Activated CD8-positive, alpha-beta T cell treated with anti-CD3 and anti-CD28 coated beads for 36 hours (primary cell): ENCODE data around the gene TIMP2. TPM values are rescaled to one million over a fixed set of nuclear protein-coding genes. Genes with fewer than 3 reads are reported as not detected.
A peak's percentile ranks its signal among the peaks of the same experiment; 100 is the strongest.

Experiments
- ATAC-seq: fragments of 200-7000 bp; cut with Tn5 transposase; one replicate; pipeline ENCODE4 v1.10.0; 2021; ENCODE audit warnings: mild to moderate bottlenecking, moderate library complexity
- CTCF ChIA-PET: fragments of 350-600 bp; sonication (Branson Sonifier 250); formaldehyde crosslinking; loops from one replicate; lab custom pipeline; 2021; ENCODE audit warnings: antibody characterized with exemption; lab: Charles Lee
- POLR2A ChIA-PET: fragments of 350-600 bp; sonication (Branson Sonifier 250); formaldehyde crosslinking; loops from one replicate; lab custom pipeline; 2021; ENCODE audit warnings: antibody characterized with exemption; lab: Charles Lee
- DNase-seq: peaks from one replicate; pipeline ENCODE4 v3.0.0-alpha.2; 2020
- H3K27ac Mint-ChIP-seq: one replicate; pipeline ENCODE4 v1.8.0; 2021; ENCODE audit warnings: mild to moderate bottlenecking, mixed read lengths
- H3K27me3 Mint-ChIP-seq: one replicate; pipeline ENCODE4 v1.8.0; 2021; ENCODE audit warnings: mixed read lengths
- H3K36me3 Mint-ChIP-seq: one replicate; pipeline ENCODE4 v1.8.0; 2021; ENCODE audit warnings: low read depth, mixed read lengths
- H3K4me1 Mint-ChIP-seq: one replicate; pipeline ENCODE4 v1.8.0; 2021; ENCODE audit warnings: low read depth, mixed read lengths
- H3K4me3 Mint-ChIP-seq: one replicate; pipeline ENCODE4 v1.8.0; 2021; ENCODE audit warnings: mild to moderate bottlenecking, moderate library complexity, mixed read lengths
- H3K9me3 Mint-ChIP-seq: one replicate; pipeline ENCODE4 v1.8.0; 2021; ENCODE audit warnings: mixed read lengths
- intact Hi-C: fragments of 100-400 bp; cut with micrococcal nuclease; formaldehyde crosslinking; loops from one replicate; pipeline ENCODE4 v1.10.0; 2022
- total RNA-seq, 2 experiments: library from RNA; stranded (reverse); gene quantifications; one replicate each; pipeline ENCODE4 v1.2.3, GENCODE V29; 2021
- TF ChIP-seq, protein P1 (sequence below): fragments of 200-600 bp; IDR thresholded peaks from one replicate; pipeline ENCODE4 v1.8.0; 2022; ENCODE audit warnings: antibody characterized with exemption, mild to moderate bottlenecking

The TIMP2 gene
- total RNA-seq, 2 experiments from 2014 or later: 2.4 to 2.5 TPM

DNA sequence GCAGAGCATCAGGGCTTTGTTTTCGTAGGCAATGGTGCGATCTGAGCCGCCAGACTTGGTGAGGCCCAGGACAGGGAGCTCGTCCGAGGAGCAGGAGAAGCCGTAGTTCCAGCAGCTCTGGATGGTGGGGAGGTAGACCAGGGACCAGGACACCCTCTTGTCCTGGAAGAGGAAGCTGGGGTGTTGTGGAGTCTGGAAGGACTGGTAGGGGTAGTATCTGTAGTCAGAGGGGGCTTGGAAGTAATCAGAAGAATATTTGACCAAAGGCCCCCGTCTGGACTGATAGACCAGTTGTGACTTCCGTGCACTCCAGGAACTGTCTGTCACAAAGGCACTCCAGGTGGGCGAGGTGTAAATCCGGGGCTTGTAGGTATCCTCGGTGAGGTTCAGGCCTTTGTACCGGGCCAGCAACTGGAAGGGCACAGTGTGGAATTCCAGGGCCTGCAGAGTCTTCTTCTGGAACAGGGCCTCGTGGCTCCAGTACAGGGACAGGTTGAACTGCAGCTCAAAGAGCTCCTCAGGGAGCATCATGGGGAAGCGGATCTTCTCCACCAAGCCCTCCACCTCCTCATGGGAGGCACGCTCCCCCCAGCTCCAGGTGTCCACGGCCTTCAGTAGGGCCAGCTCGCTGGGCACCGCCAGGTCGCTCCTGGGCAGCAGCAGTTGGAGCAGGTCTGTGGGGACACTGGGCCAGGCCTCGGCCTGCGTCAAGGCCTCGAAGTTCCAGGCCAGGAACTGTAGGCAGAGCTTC lies 46.7 kb upstream of the TIMP2 start:
- H3K36me3 Mint-ChIP-seq: peaks cover 3% of the 10 kb centered on the region
- no peak overlapping the region for H3K27ac Mint-ChIP-seq
- TF ChIP-seq, protein P1, sequence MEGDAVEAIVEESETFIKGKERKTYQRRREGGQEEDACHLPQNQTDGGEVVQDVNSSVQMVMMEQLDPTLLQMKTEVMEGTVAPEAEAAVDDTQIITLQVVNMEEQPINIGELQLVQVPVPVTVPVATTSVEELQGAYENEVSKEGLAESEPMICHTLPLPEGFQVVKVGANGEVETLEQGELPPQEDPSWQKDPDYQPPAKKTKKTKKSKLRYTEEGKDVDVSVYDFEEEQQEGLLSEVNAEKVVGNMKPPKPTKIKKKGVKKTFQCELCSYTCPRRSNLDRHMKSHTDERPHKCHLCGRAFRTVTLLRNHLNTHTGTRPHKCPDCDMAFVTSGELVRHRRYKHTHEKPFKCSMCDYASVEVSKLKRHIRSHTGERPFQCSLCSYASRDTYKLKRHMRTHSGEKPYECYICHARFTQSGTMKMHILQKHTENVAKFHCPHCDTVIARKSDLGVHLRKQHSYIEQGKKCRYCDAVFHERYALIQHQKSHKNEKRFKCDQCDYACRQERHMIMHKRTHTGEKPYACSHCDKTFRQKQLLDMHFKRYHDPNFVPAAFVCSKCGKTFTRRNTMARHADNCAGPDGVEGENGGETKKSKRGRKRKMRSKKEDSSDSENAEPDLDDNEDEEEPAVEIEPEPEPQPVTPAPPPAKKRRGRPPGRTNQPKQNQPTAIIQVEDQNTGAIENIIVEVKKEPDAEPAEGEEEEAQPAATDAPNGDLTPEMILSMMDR: no peak
- H3K4me3 Mint-ChIP-seq: no peak overlapping the region
- ChIA-PET CTCF (interaction anchor here (0.6 to 2.9 kb wide), 27 partner anchors 8 to 475 kb away, joined by 3 to 34 read pairs (median 5); partner anchors contain the start of genes ENGASE and LGALS3BP), POLR2A (interaction anchor here (1.0 kb wide), 2 partner anchors 103 to 123 kb away, joined by 3 read pairs; no protein-coding TSS in a partner anchor)
- ATAC-seq (no peak), DNase-seq (no peak)
- H3K27me3 Mint-ChIP-seq: no peaks in the 10 kb centered on the region
- peaks cover 7% of the 10 kb centered on the region for H3K4me1 Mint-ChIP-seq
- intact Hi-C loops: loop anchor here (5.0 kb wide), 1 partner anchor 105 kb away; no protein-coding TSS in a partner anchor
- no peaks in the 10 kb centered on the region for H3K9me3 Mint-ChIP-seq

DNA sequence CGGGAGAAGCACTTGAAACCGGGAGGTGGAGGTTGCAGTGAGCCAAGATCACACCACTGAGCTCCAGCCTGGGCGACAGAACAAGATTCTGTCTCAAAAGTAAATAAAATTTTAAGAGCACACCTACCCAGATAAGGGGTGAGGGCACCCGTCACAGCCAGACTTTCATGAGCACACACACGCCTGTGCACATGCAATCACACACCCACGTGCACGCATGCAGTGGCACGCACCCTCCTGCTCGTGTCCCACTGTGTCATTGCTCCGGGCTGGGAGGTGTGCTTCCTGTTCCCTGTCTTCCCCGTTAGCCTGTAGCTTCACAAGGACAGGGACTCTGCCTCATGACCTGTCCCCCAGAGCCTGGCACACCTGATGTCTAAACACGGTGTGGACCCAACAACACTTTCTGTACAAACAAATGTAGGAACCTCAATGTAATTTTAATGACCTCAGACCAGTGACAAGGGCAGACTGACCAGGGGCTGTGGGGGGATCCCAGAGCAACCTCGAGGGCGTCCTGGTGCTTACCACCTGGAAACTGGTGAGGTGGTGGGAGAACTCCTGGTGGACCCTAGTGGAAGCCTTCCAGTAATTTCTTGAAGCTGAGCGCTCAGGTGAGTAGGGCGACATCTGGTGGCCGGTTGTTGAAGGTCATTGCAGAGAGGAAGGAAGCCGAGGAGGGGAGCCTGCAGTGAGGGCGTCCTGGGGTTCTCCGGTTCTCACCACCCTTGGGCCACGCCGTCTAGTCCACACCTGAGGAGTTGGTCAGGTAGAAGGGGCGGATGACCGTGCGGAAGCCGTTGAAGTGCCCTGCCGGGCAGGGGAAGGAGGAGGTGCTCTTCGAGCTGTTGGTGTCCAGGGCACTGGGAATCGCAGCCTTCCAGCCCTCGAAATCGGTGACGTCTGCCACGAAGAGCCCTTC lies 45.9 kb upstream of the TIMP2 start:
- H3K27me3 Mint-ChIP-seq: no peaks in the 10 kb centered on the region
- TF ChIP-seq, protein P1: peak; percentile 95
- no peak overlapping the region for H3K4me3 Mint-ChIP-seq
- H3K36me3 Mint-ChIP-seq: peaks cover 3% of the 10 kb centered on the region
- ChIA-PET CTCF (interaction anchor here (0.6 to 2.9 kb wide), 28 partner anchors 9 to 474 kb away, joined by 3 to 34 read pairs (median 5); partner anchors contain the start of genes CEP295NL, ENGASE and LGALS3BP), POLR2A (interaction anchor here (1.0 kb wide), 2 partner anchors 102 to 122 kb away, joined by 3 read pairs; no protein-coding TSS in a partner anchor)
- no peak overlapping the region for H3K27ac Mint-ChIP-seq
- peaks cover 5% of the 10 kb centered on the region for H3K4me1 Mint-ChIP-seq
- H3K9me3 Mint-ChIP-seq: no peaks in the 10 kb centered on the region
- intact Hi-C loops: loop anchor here (5.0 kb wide), 1 partner anchor 104 kb away; no protein-coding TSS in a partner anchor
- ATAC-seq (peak; percentile 80), DNase-seq (peak; percentile 91)

DNA sequence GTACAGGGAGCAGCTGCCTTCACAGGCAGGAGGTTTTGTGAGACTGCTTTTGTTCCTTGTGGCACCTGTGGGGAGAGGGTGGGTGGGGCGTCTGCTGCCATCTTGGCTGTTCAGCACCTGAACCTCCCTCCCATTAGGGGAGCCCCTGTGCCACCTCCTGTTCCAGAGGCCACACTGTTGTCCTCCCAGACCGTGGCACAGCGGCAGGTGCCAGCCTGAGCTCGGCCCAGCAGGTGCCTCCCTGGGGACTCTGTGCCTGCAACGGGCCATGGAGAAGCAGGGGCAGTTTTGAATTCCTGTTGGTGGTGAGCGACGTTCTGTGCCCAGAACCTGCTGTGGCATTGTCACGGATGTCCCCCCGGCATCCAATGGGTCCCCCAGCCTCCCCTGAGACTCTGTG lies 44.7 kb upstream of the TIMP2 start:
- intact Hi-C loops: loop anchor here (5.0 kb wide), 1 partner anchor 103 kb away; no protein-coding TSS in a partner anchor
- Mint-ChIP-seq H3K27ac (no peak overlapping the region), H3K36me3 (peaks cover 3% of the 10 kb centered on the region), H3K4me1 (peaks cover 5% of the 10 kb centered on the region), H3K9me3 (no peaks in the 10 kb centered on the region), H3K27me3 (no peaks in the 10 kb centered on the region), H3K4me3 (no peak overlapping the region)
- ChIA-PET CTCF (interaction anchor here (1.2 to 2.9 kb wide), 4 partner anchors 10 to 122 kb away, joined by 3 to 34 read pairs (median 16); partner anchors contain the start of genes CEP295NL and LGALS3BP), POLR2A (interaction anchor here (0.6 kb wide), 1 partner anchor 84 kb away, joined by 3 read pairs; no protein-coding TSS in a partner anchor)
- no peak for ATAC-seq
- TF ChIP-seq, protein P1: no peak
- no peak for DNase-seq

DNA sequence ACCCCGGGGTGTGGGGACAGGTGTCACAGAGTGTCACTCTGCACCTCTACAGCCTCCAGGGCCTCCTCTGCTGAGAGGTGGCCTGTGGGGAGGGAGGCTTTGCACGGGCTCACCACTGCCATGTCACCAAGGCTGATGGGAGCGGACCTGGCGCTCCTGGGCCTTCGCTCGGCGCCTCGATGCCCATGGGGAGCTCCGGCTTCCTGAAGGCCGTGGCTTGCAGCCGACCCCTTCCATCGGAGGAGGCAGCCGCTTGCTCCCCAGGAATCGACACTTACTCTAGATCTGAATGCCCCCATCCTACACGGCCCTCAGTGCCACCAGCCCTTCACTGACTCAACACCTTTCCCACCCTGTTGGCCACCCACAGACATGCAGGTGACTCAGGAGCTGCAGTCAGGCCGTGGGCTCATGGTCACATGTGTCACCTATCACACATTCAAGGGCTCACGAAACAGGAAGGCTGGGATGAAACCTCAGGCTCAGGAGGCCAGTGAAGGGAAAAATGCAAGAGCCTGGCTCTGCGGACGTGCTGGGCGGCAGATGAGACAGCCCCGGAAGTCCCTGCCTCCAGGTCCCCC lies 42.7 kb upstream of the TIMP2 start:
- Mint-ChIP-seq H3K9me3 (no peaks in the 10 kb centered on the region), H3K4me3 (no peak overlapping the region), H3K36me3 (peaks cover 3% of the 10 kb centered on the region), H3K27me3 (no peaks in the 10 kb centered on the region), H3K27ac (no peak overlapping the region), H3K4me1 (peaks cover 5% of the 10 kb centered on the region)
- CTCF ChIA-PET: no interaction called here
- DNase-seq: no peak
- intact Hi-C loops: no loop called here
- TF ChIP-seq, protein P1: no peak
- POLR2A ChIA-PET: interaction anchor here (0.9 kb wide), 1 partner anchor 42 kb away, joined by 3 read pairs; the partner anchor contains the start of gene TIMP2
- ATAC-seq: no peak
